GM20000 (cell line): ENCODE measurements around the gene HELZ.
"Not testable (repeated sequence)": the region's sequence is repeated elsewhere in the genome, so short reads cannot be mapped to it uniquely, and the experiment has no call there.

Experiments used
- DNase-seq: peaks from one replicate; pipeline ENCODE4 v3.0.0; 2012; ENCODE audit warnings: low spot score
- CTCF ChIP-seq: IDR thresholded peaks from 2 replicates; pipeline ENCODE4 v1.5.1; 2012; ENCODE audit warnings: mild to moderate bottlenecking, control low read depth; ENCODE audit errors: extremely low read depth, missing control alignments

The HELZ gene

GRCh38 chr17:67260170-67260987 lies 15.4 kb upstream of the HELZ start:
- DNase-seq = no peak
- TF ChIP-seq CTCF = no peak

GRCh38 chr17:67258821-67259468 lies 13.9 kb upstream of the HELZ start:
- no peak for DNase-seq
- no peak for TF ChIP-seq CTCF

GRCh38 chr17:67256075-67256732 lies 11.2 kb upstream of the HELZ start:
- DNase-seq = no peak
- TF ChIP-seq CTCF = no peak

GRCh38 chr17:67253384-67253783 lies 8.4 kb upstream of the HELZ start:
- no peak for DNase-seq
- TF ChIP-seq CTCF = no peak

GRCh38 chr17:67251586-67251985 lies 6.6 kb upstream of the HELZ start:
- DNase-seq = not testable (repeated sequence)

GRCh38 chr17:67248291-67248690 lies 3.3 kb upstream of the HELZ start:
- no peak for DNase-seq
- TF ChIP-seq CTCF = no peak

GRCh38 chr17:67247416-67247900 lies 2.5 kb upstream of the HELZ start:
- no peak for DNase-seq

More at GRCh38 chr17:67247416-67247900, 2.5 kb upstream of the HELZ start:
- TF ChIP-seq CTCF = no peak
